K562 (cell line): Measurements from ENCODE around the gene ANKFN1. TPM values are rescaled to one million over a fixed set of nuclear protein-coding genes. Genes with fewer than 3 reads are reported as not detected.

Experiments
- ATAC-seq: fragments of 200-7000 bp; cut with Tn5 transposase; 3 replicates; pipeline ENCODE4 v1.9.1; 2020; ENCODE audit warnings: moderate library complexity
- BruUV-seq: library from RNA; stranded (reverse); fragments of 400-500 nt; replicated peaks from 2 replicates; lab custom pipeline; 2021; lab: Mats Ljungman, UMichigan
- CTCF ChIA-PET: fragments of 300-600 bp; formaldehyde crosslinking; extraction: SDS; loops from one replicate; lab custom pipeline; 2021; ENCODE audit warnings: low intra/inter-chr PET ratio; lab: Yijun Ruan, JAX
- POLR2A ChIA-PET: fragments of 300-600, 350-650 bp; sonication (Branson Sonifier 250); formaldehyde crosslinking; extraction: SDS; loops from one replicate; lab custom pipeline; 2021; ENCODE audit warnings: antibody characterized with exemption, inconsistent platforms; lab: Yijun Ruan, JAX
- DNase-seq, 4 experiments: peaks; one replicate each; pipeline versions ENCODE4 v3.0.0 to v3.0.0-alpha.2; 2011 to 2018; ENCODE audit warnings: low spot score in 3 of 4, mixed read lengths in 3 of 4; ENCODE audit errors: extremely low read depth in 1 of 4
- FAIRE-seq: peaks from 2 replicates; lab custom pipeline; 2011; peaks lifted over from hg19 to GRCh38; lab: Jason Lieb, UNC
- H2AFZ ChIP-seq: 2 replicates; pipeline ENCODE4 v1.6.0; 2011; ENCODE audit warnings: low read depth, low read length, control low read depth, inconsistent platforms
- H3K27ac ChIP-seq: fragments of 200-600 bp; 3 replicates; pipeline ENCODE4 v1.8.0; 2011; ENCODE audit warnings: low read depth, mild to moderate bottlenecking, control low read depth, inconsistent platforms, low read length, moderate library complexity, mixed read lengths; ENCODE audit errors: extremely low read depth
- H3K27me3 ChIP-seq, 2 experiments: fragments of 300-600 bp in 1 of 2; 2 replicates in 1 of 2; 3 replicates in 1 of 2; pipeline versions ENCODE4 v1.6.0 to v1.8.0; 2011; ENCODE audit warnings: inconsistent platforms in 2 of 2, low read length in 2 of 2, mild to moderate bottlenecking in 1 of 2, mixed read lengths in 1 of 2, moderate library complexity in 1 of 2; ENCODE audit not compliant: control insufficient read depth in 2 of 2, insufficient read depth in 2 of 2
- H3K36me3 ChIP-seq: fragments of 300-600 bp; 3 replicates; pipeline ENCODE4 v1.8.0; 2011; ENCODE audit warnings: mild to moderate bottlenecking, low read length, inconsistent platforms; ENCODE audit not compliant: control insufficient read depth, insufficient read depth
- H3K4me1 ChIP-seq, 2 experiments: fragments of 200-600 bp in 1 of 2; replicated peaks in 1 of 2; 2 replicates in 1 of 2; 3 replicates in 1 of 2; pipeline versions ENCODE4 v1.5.1 to v1.8.0; 2011; ENCODE audit warnings: inconsistent platforms in 2 of 2, low read length in 2 of 2, mild to moderate bottlenecking in 1 of 2, mixed read lengths in 1 of 2, moderate library complexity in 1 of 2; ENCODE audit not compliant: control insufficient read depth in 2 of 2, insufficient read depth in 2 of 2
- H3K4me2 ChIP-seq: 2 replicates; pipeline ENCODE4 v1.6.1; 2011; ENCODE audit warnings: low read length, control low read depth, inconsistent platforms, mixed read lengths; ENCODE audit not compliant: insufficient read depth
- H3K4me3 ChIP-seq: fragments of 200-600 bp; sonication (generic), shearing (Covaris generic); 2 replicates; pipeline ENCODE4 v1.5.1; 2016; ENCODE audit warnings: control low read depth, inconsistent platforms
- H3K79me2 ChIP-seq: fragments of 200-600 bp; 3 replicates; pipeline ENCODE4 v1.8.0; 2011; ENCODE audit warnings: low read length, inconsistent platforms; ENCODE audit not compliant: control insufficient read depth, insufficient read depth
- H3K9ac ChIP-seq, 2 experiments: 2 replicates each; pipeline versions ENCODE4 v1.6.0 to v1.6.1; 2011; ENCODE audit warnings: low read depth in 2 of 2, low read length in 2 of 2, control low read depth in 1 of 2, inconsistent platforms in 1 of 2, mild to moderate bottlenecking in 1 of 2, mixed read lengths in 1 of 2; ENCODE audit not compliant: insufficient read depth in 1 of 2
- H3K9me1 ChIP-seq: one replicate; pipeline ENCODE4 v1.6.0; 2011; ENCODE audit warnings: inconsistent platforms, mild to moderate bottlenecking, low read length, moderate library complexity; ENCODE audit not compliant: control insufficient read depth, insufficient read depth
- H3K9me3 ChIP-seq: replicated peaks from 2 replicates; pipeline ENCODE4 v1.5.1; 2011; ENCODE audit warnings: low read depth, low read length, inconsistent platforms; ENCODE audit not compliant: control insufficient read depth, insufficient read depth
- H4K20me1 ChIP-seq: replicated peaks from 2 replicates; pipeline ENCODE4 v1.6.1; 2011; ENCODE audit warnings: low read length, inconsistent platforms, mixed read lengths; ENCODE audit not compliant: control insufficient read depth, insufficient read depth
- ATF2 ChIP-seq: sonication (generic); formaldehyde crosslinking; IDR thresholded peaks from 2 replicates; pipeline ENCODE4 v1.8.1; 2022; ENCODE audit warnings: missing genetic modification reagents
- BRCA1 ChIP-seq, 2 experiments: fragments of 450-650 bp in 1 of 2; sonication (generic) in 1 of 2; formaldehyde crosslinking in 1 of 2; IDR thresholded peaks; 2 replicates each; pipeline versions ENCODE4 v1.5.0 to v1.6.1; 2017 to 2020; ENCODE audit warnings: mild to moderate bottlenecking in 1 of 2, missing genetic modification reagents in 1 of 2
- BRD4 ChIP-seq: fragments of 200-600 bp; sonication (generic); IDR thresholded peaks from 2 replicates; pipeline ENCODE4 v1.6.1; 2017; ENCODE audit warnings: inconsistent platforms
- EHMT2 ChIP-seq: fragments of 450-650 bp; IDR thresholded peaks from 2 replicates; pipeline ENCODE4 v1.6.1; 2018; ENCODE audit warnings: antibody characterized with exemption
- KAT2B ChIP-seq: IDR thresholded peaks from one replicate; pipeline ENCODE4 v1.6.1; 2012; ENCODE audit warnings: low read depth, mild to moderate bottlenecking, control low read depth, inconsistent platforms, low read length, moderate library complexity
- KLF6 ChIP-seq: fragments of 250-450 bp; sonication (Bioruptor Pico); IDR thresholded peaks from 2 replicates; pipeline ENCODE4 v1.4.0; 2020; ENCODE audit warnings: mild to moderate bottlenecking, moderate library complexity, borderline replicate concordance
- NCOA4 ChIP-seq: fragments of 450-650 bp; IDR thresholded peaks from 2 replicates; pipeline ENCODE4 v1.6.1; 2018; ENCODE audit warnings: mild to moderate bottlenecking; ENCODE audit not compliant: partially characterized antibody
- YBX1 ChIP-seq: fragments of 450-650 bp; IDR thresholded peaks from 2 replicates; pipeline ENCODE4 v1.7.1; 2016; ENCODE audit warnings: mild to moderate bottlenecking
- ZFP36 ChIP-seq: fragments of 150-350 bp; IDR thresholded peaks from 2 replicates; pipeline ENCODE4 v1.6.1; 2018; ENCODE audit warnings: low read length, low read depth; ENCODE audit not compliant: partially characterized antibody
- WGBS: fragments of 100-300 bp; shearing (Covaris generic); methylation state at CpG from one replicate; pipeline ENCODE4 v1.1.6; 2016; ENCODE audit warnings: low coverage, mixed read lengths; ENCODE audit not compliant: insufficient coverage; ENCODE audit errors: missing lambda C conversion rate; 5-methylcytosine and 5-hydroxymethylcytosine counted together
- in situ Hi-C: fragments of 300-500 bp; cut with MboI; formaldehyde crosslinking; loops from 4 replicates; pipeline ENCODE4 v1.15.0; 2018; ENCODE audit warnings: inconsistent platforms, mixed read lengths
- intact Hi-C: fragments of 100-400 bp; cut with micrococcal nuclease; formaldehyde crosslinking; loops from 2 replicates; pipeline ENCODE4 v1.14.2; 2022
- polyA plus RNA-seq, 8 experiments: library from polyadenylated mRNA; depleted of rRNA in 4 of 8; stranded (reverse) in 5 of 8; unstranded in 3 of 8; fragments of >200 nt; fragmentation: Nextera tagmentation in 2 of 8; fragmentation: Illumina TruSeq in 1 of 8; extraction: Ambion mirVana in 2 of 8; extraction: Trizol in 1 of 8; gene quantifications; 2 replicates each; pipeline versions ENCODE4 v1.2.1 to v1.2.3, GENCODE V29; 2011 to 2014; ENCODE audit warnings: inconsistent platforms in 1 of 8, missing spikeins in 1 of 8
- total RNA-seq, 7 experiments: library from RNA; depleted of rRNA in 6 of 7; stranded (reverse); fragments of >200 nt in 6 of 7; fragmentation: Illumina TruSeq in 2 of 7; extraction: Trizol in 2 of 7; gene quantifications; 2 replicates each; pipeline versions ENCODE4 v1.2.1 to v1.2.3, GENCODE V29; 2011 to 2021; ENCODE audit warnings: low replicate concordance in 1 of 7

ANKFN1 gene
- total and polyA plus RNA-seq, 9 of the 15 experiments (the other 6 are each of a cell fraction or from before 2014, with no cell fraction given) = 0.04 to 0.39 (median 0.15) TPM; not detected in 1

- TF ChIP-seq KLF6 (CRISPR knock-in tag) (no peak), YBX1 (no peak), NCOA4 (no peak), ATF2 (CRISPR knock-in tag) (no peak), EHMT2 (no peak), BRCA1 (IDR thresholded peaks at IDR 0.05) (no peak), BRCA1 (CRISPR knock-in tag; IDR thresholded peaks at IDR 0.05) (no peak), ZFP36 (no peak), BRD4 (no peak), KAT2B (no peak)
- no peak overlapping the region for H3K4me3 ChIP-seq
- in situ Hi-C loops (no loop called here), intact Hi-C loops (no loop called here)
- no peaks in the 10 kb centered on the region for H3K9me3 ChIP-seq
- ATAC-seq (no peak), DNase-seq (no peak), FAIRE-seq (no peak)
- BruUV-seq = no TSS peak
- H3K4me2 ChIP-seq = no peak overlapping the region
- H3K9me1 ChIP-seq = no peaks in the 10 kb centered on the region
- no peak overlapping the region for H2AFZ ChIP-seq
- no peak overlapping the region for H3K9ac ChIP-seq
- H3K36me3 ChIP-seq = no peaks in the 10 kb centered on the region
- no peaks in the 10 kb centered on the region for H4K20me1 ChIP-seq
- no peaks in the 10 kb centered on the region for H3K27me3 ChIP-seq
- 0% methylated on average over 4 of the region's 4 CpGs for WGBS
- no peaks in the 10 kb centered on the region for H3K79me2 ChIP-seq
- H3K27ac ChIP-seq = no peak overlapping the region
- ChIA-PET POLR2A (no interaction called here), CTCF (no interaction called here)
- H3K4me1 ChIP-seq = no peaks in the 10 kb centered on the region
These were observed 22.8 kb downstream of the ANKFN1 start for GRCh38 chr17:56176091-56176490.
